Gastrocnemius medialis (tissue), 4 donors: ENCODE results near the gene CADPS. TPM values are rescaled to one million over a fixed set of nuclear protein-coding genes. Genes with fewer than 3 reads are reported as not detected.

ENCODE experiments used
- ATAC-seq, 2 donors: fragments of 150-250 bp; one replicate each; pipeline ENCODE4 v1.9.1; 2016
- DNase-seq, 2 donors: peaks; one replicate each; pipeline ENCODE4 v3.0.0-alpha.2; 2019
- H3K27ac ChIP-seq, 4 donors: fragments of 200-600 bp; sonication (generic); 1 replicate in 1 of 4; 2 replicates in 3 of 4; pipeline ENCODE4 v1.5.1; 2016 to 2018; ENCODE audit warnings: mild to moderate bottlenecking in 2 of 4, moderate library complexity in 1 of 4
- H3K27me3 ChIP-seq, 3 donors: fragments of 200-600 bp; sonication (generic) in 2 of 3; 1 replicate in 1 of 3; 2 replicates in 2 of 3; pipeline versions ENCODE4 v1.5.1 to v1.6.0; 2016 to 2019; ENCODE audit warnings: mild to moderate bottlenecking in 1 of 3, moderate library complexity in 1 of 3
- H3K36me3 ChIP-seq, 2 donors: fragments of 200-600 bp; sonication (generic) in 1 of 2; one replicate each; pipeline ENCODE4 v1.5.1; 2017 to 2018
- H3K4me1 ChIP-seq, 2 donors: fragments of 200-600 bp; sonication (generic) in 1 of 2; one replicate each; pipeline ENCODE4 v1.5.1; 2016 to 2017; ENCODE audit warnings: mild to moderate bottlenecking in 2 of 2
- H3K4me3 ChIP-seq, 4 donors: fragments of 200-600 bp; sonication (generic) in 3 of 4; 1 replicate in 1 of 4; 2 replicates in 3 of 4; pipeline ENCODE4 v1.5.1; 2016 to 2019; ENCODE audit warnings: mild to moderate bottlenecking in 2 of 4
- H3K9me3 ChIP-seq, 3 donors: fragments of 200-600 bp; sonication (generic) in 2 of 3; 1 replicate in 1 of 3; 2 replicates in 2 of 3; pipeline ENCODE4 v1.5.1; 2016 to 2019
- CTCF ChIP-seq, 5 experiments: fragments of 450-650 bp in 3 of 5; fragments of 200-600 bp in 2 of 5; sonication (generic) in 2 of 5; IDR thresholded peaks in 4 of 5; conservative IDR thresholded peaks in 1 of 5; 1 replicate in 4 of 5; 2 replicates in 1 of 5; pipeline ENCODE4 v1.5.1; 2016 to 2019; ENCODE audit warnings: antibody characterized with exemption in 5 of 5, mild to moderate bottlenecking in 3 of 5, moderate library complexity in 3 of 5
- POLR2A ChIP-seq, 2 donors: fragments of 450-650 bp; IDR thresholded peaks; one replicate each; pipeline ENCODE4 v1.6.1; 2017; ENCODE audit warnings: antibody characterized with exemption in 2 of 2, mild to moderate bottlenecking in 2 of 2, moderate library complexity in 2 of 2
- in situ Hi-C, 4 donors: fragments of 200-750 bp; cut with MboI; loops; one replicate each; pipeline versions ENCODE4 v1.15.0 to v1.8.0; 2017; ENCODE audit warnings: low sequenced_read_pairs in 4 of 4
- intact Hi-C: fragments of 100-400 bp; cut with DNase I; formaldehyde crosslinking; loops from one replicate; pipeline ENCODE4 v1.15.1; 2023; ENCODE audit warnings: low total_unique reads
- total RNA-seq, 4 donors: library from RNA; depleted of rRNA; stranded (reverse); fragments of >200 nt; gene quantifications; one replicate each; pipeline versions ENCODE4 v1.1.0 to v1.2.3, GENCODE V29; 2016

CADPS gene
- total RNA-seq, 4 donors from 2014 or later, result 2.1 TPM; not detected in 3

- H3K4me1 ChIP-seq, result no peaks in the 10 kb centered on the region
- no peaks in the 10 kb centered on the region for H3K36me3 ChIP-seq
- H3K27me3 ChIP-seq, result no peaks in the 10 kb centered on the region
- no peaks in the 10 kb centered on the region for H3K9me3 ChIP-seq
- in situ Hi-C loops (no loop called here), intact Hi-C loops (no loop called here)
- TF ChIP-seq POLR2A (IDR thresholded peaks at IDR 0.05) (no peak), CTCF (IDR thresholded peaks at IDR 0.05 in 4 of 5, conservative IDR thresholded peaks at IDR 0.05 in 1 of 5) (no peak)
- no peak overlapping the region for H3K27ac ChIP-seq
- H3K4me3 ChIP-seq, result no peak overlapping the region
- DNase-seq (no peak), ATAC-seq (no peak)
These were observed 460.4 kb downstream of the CADPS start for GRCh38 chr3:62414786-62415185.

DNA sequence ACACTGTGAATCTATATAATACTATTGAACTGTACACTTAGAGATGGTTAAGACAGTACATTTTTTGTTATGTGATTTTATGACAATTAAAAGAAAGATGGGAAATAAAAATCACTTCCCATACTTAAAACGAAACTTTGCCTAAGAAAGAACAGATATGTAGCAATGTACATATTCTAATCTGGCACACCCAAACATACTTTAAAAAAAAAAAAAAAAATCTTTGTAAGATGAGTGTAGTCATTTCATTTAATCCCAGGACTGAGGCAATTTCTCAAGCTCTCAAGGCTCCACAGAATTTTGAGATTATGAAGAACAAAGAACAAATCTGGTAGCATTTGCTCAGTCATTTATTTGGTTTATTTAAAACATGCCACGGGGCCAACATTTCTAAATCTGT lies 461.5 kb downstream of the CADPS start:
- Histone ChIP-seq H3K36me3 (no peaks in the 10 kb centered on the region), H3K4me1 (no peaks in the 10 kb centered on the region), H3K27me3 (no peaks in the 10 kb centered on the region), H3K27ac (no peak overlapping the region), H3K4me3 (no peak overlapping the region), H3K9me3 (no peaks in the 10 kb centered on the region)
- ATAC-seq, result no peak
- intact Hi-C loops, result no loop called here
- DNase-seq, result no peak
- in situ Hi-C loops, result no loop called here
- TF ChIP-seq POLR2A (IDR thresholded peaks at IDR 0.05) (no peak), CTCF (IDR thresholded peaks at IDR 0.05 in 4 of 5, conservative IDR thresholded peaks at IDR 0.05 in 1 of 5) (no peak)

DNA sequence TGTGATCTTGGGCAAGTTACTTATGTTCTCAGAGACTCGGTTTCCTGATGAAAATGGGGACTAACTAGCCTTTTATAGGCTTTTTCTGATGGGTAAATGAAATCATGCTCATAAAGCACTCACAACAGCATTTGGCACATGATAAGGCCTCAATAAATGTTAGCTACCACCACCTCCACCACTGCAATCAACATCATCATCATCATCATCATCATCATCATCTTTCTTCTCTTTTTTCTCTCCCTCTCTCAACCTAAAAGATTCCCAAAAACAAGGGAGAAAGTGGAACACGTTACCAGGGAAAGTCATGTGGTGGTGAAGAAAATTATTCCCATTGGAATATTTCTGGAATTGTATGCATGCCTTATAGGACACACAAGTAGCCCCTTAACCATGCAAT lies 468.3 kb downstream of the CADPS start:
- Histone ChIP-seq H3K4me1 (no peaks in the 10 kb centered on the region), H3K36me3 (no peaks in the 10 kb centered on the region), H3K27ac (no peak overlapping the region), H3K4me3 (no peak overlapping the region), H3K27me3 (no peaks in the 10 kb centered on the region), H3K9me3 (no peaks in the 10 kb centered on the region)
- DNase-seq, result no peak
- no peak for ATAC-seq
- TF ChIP-seq CTCF (IDR thresholded peaks at IDR 0.05 in 4 of 5, conservative IDR thresholded peaks at IDR 0.05 in 1 of 5) (no peak), POLR2A (IDR thresholded peaks at IDR 0.05) (no peak)
- intact Hi-C loops, result no loop called here
- in situ Hi-C loops, result no loop called here

DNA sequence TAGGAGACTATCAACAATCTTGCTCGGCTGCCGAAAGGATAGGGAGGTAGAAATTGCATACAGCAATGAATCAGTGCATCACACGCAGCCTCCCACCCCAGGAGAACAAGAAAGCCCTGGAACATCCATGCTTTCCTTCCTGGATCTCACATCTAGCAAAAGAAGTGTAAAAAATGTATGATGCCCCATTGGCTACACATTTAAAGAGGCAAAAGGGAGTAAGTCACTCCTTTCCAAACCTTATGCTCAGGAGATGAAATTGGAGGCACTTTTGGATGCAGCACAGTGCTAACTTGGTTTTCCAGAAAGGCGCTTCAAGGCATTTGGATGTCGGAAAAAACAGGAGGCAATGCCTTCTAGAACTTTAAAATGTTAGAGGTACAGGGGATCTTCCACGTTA lies 469.6 kb downstream of the CADPS start:
- H3K9me3 ChIP-seq, result no peaks in the 10 kb centered on the region
- in situ Hi-C loops, result no loop called here
- no peak overlapping the region for H3K4me3 ChIP-seq
- intact Hi-C loops, result no loop called here
- no peak overlapping the region for H3K27ac ChIP-seq
- no peak for DNase-seq
- H3K36me3 ChIP-seq, result no peaks in the 10 kb centered on the region
- H3K27me3 ChIP-seq, result no peaks in the 10 kb centered on the region
- ATAC-seq, result no peak
- TF ChIP-seq CTCF (IDR thresholded peaks at IDR 0.05 in 4 of 5, conservative IDR thresholded peaks at IDR 0.05 in 1 of 5), result no peak
- TF ChIP-seq POLR2A (IDR thresholded peaks at IDR 0.05), result no peak
- H3K4me1 ChIP-seq, result no peaks in the 10 kb centered on the region

GRCh38 chr3:62405135-62405534 lies 470.1 kb downstream of the CADPS start:
- H3K36me3 ChIP-seq, result no peaks in the 10 kb centered on the region
- H3K27me3 ChIP-seq, result no peaks in the 10 kb centered on the region
- H3K4me3 ChIP-seq, result no peak overlapping the region
- TF ChIP-seq CTCF (IDR thresholded peaks at IDR 0.05 in 4 of 5, conservative IDR thresholded peaks at IDR 0.05 in 1 of 5) (no peak), POLR2A (IDR thresholded peaks at IDR 0.05) (no peak)
- ATAC-seq (no peak), DNase-seq (no peak)
- H3K4me1 ChIP-seq, result no peaks in the 10 kb centered on the region
- intact Hi-C loops, result no loop called here
- H3K27ac ChIP-seq, result no peak overlapping the region
- in situ Hi-C loops, result no loop called here
- H3K9me3 ChIP-seq, result no peaks in the 10 kb centered on the region
